8988T (cell line): ENCODE measurements around the gene MTA2.

Source experiments
- DNase-seq: peaks from one replicate; pipeline ENCODE4 v3.0.0; 2011

Gene MTA2

GRCh38 chr11:62545437-62546243 lies 56.0 kb downstream of the MTA2 start:
- DNase-seq = peak; percentile 94

GRCh38 chr11:62544581-62545436 lies 56.9 kb downstream of the MTA2 start:
- DNase-seq = no peak

- DNase-seq = no peak
These were observed 57.8 kb downstream of the MTA2 start for GRCh38 chr11:62543680-62544444.
